Stimulated activated CD4-positive, alpha-beta T cell treated with anti-CD3 and anti-CD28 coated beads, TNF-alpha, amount 100 ng/mL, for 1 hour (primary cell): ENCODE results near the gene RPL7A.
"Not testable (repeated sequence)": the region's sequence is repeated elsewhere in the genome, so short reads cannot be mapped to it uniquely, and the experiment has no call there.

Experiments used
- DNase-seq, 3 donors: peaks; one replicate each; pipeline ENCODE4 v3.0.0-alpha.2; 2020; ENCODE audit warnings: low read depth in 3 of 3, low spot score in 1 of 3

RPL7A gene

GRCh38 chr9:133347985-133348717 lies at the start of gene RPL7A, which contains the start of gene MED22:
Gene RPL7A (plus strand): TSS chr9:133348218. CDS start chr9:133348244, 26 bp downstream.
Gene MED22 (minus strand): TSS chr9:133348131. CDS start chr9:133346662, 1,469 bp downstream.
- peak; percentile 80 to 82 (median 82) for DNase-seq

- DNase-seq, result not testable (repeated sequence)
Measured at GRCh38 chr9:133299996-133300395, 48.0 kb upstream of the RPL7A start.

- DNase-seq, result no peak
Measured at GRCh38 chr9:133301253-133302230, 46.5 kb upstream of the RPL7A start.

GRCh38 chr9:133303266-133304157 lies 44.5 kb upstream of the RPL7A start:
- no peak for DNase-seq

- no peak for DNase-seq
Measured at GRCh38 chr9:133304158-133304470, 43.9 kb upstream of the RPL7A start.

- no peak for DNase-seq
Measured at GRCh38 chr9:133304477-133305377, 43.3 kb upstream of the RPL7A start.

GRCh38 chr9:133305731-133306130 lies 42.3 kb upstream of the RPL7A start:
- no peak for DNase-seq

GRCh38 chr9:133306242-133307204 lies 41.5 kb upstream of the RPL7A start:
- DNase-seq, result no peak

- DNase-seq, result no peak
Measured at GRCh38 chr9:133307301-133307700, 40.7 kb upstream of the RPL7A start.

- DNase-seq, result no peak
Measured at GRCh38 chr9:133309608-133310007, 38.4 kb upstream of the RPL7A start.

- DNase-seq, result no peak
Measured at GRCh38 chr9:133315997-133316396, 32.0 kb upstream of the RPL7A start.

GRCh38 chr9:133317551-133317950 lies 30.5 kb upstream of the RPL7A start:
- not testable (repeated sequence) for DNase-seq

- DNase-seq, result no peak
Measured at GRCh38 chr9:133320421-133320881, 27.6 kb upstream of the RPL7A start.

- DNase-seq, result no peak
Measured at GRCh38 chr9:133321411-133321935, 26.5 kb upstream of the RPL7A start.

GRCh38 chr9:133322701-133323100 lies 25.3 kb upstream of the RPL7A start:
- no peak for DNase-seq

GRCh38 chr9:133323211-133323610 lies 24.8 kb upstream of the RPL7A start:
- no peak for DNase-seq

GRCh38 chr9:133323991-133324703 lies 23.9 kb upstream of the RPL7A start:
- no peak for DNase-seq

GRCh38 chr9:133327021-133327420 lies 21.0 kb upstream of the RPL7A start:
- not testable (repeated sequence) for DNase-seq
